Mucosa of descending colon (tissue), 3 donors: ENCODE results near the gene CLCN1. TPM values are rescaled to one million over a fixed set of nuclear protein-coding genes. Genes with fewer than 3 reads are reported as not detected.
A peak's percentile ranks its signal among the peaks of the same experiment; 100 is the strongest.

Source experiments
- ATAC-seq: fragments of 200-7000 bp; cut with Tn5 transposase; one replicate; pipeline ENCODE4 v1.9.1; 2020; ENCODE audit warnings: mild to moderate bottlenecking, moderate library complexity
- DNase-seq, 3 donors: peaks; one replicate each; pipeline ENCODE4 v3.0.0-alpha.2; 2020
- H3K36me3 ChIP-seq: fragments of 200-600 bp; one replicate; pipeline ENCODE4 v1.8.0; 2021; ENCODE audit warnings: low read depth, mild to moderate bottlenecking
- H3K4me1 ChIP-seq: fragments of 200-600 bp; one replicate; pipeline ENCODE4 v1.8.0; 2021; ENCODE audit warnings: low read depth, mild to moderate bottlenecking
- H3K4me3 ChIP-seq: fragments of 200-600 bp; one replicate; pipeline ENCODE4 v1.8.0; 2021; ENCODE audit warnings: mild to moderate bottlenecking
- H3K9me3 ChIP-seq: fragments of 200-600 bp; one replicate; pipeline ENCODE4 v1.8.0; 2021; ENCODE audit warnings: mild to moderate bottlenecking
- intact Hi-C, 2 donors: fragments of 100-400 bp; cut with DNase I in 1 of 2; cut with micrococcal nuclease in 1 of 2; formaldehyde crosslinking; loops; one replicate each; pipeline versions ENCODE4 v1.11.0 to v1.11.1; 2022; cut with DNase I, micrococcal nuclease
- total RNA-seq, 3 donors: library from RNA; stranded (reverse); fragmentation: NEBNext Ultra II Directional in 2 of 3; extraction: Animal tissue kit (Norgen Biotek cat#: 25700) in 2 of 3; gene quantifications; one replicate each; pipeline versions ENCODE4 v1.2.1 to v1.2.4, GENCODE V29; 2021 to 2023
- TF ChIP-seq, protein P1 (sequence below): fragments of 200-600 bp; IDR thresholded peaks from one replicate; pipeline ENCODE4 v1.8.0; 2022; ENCODE audit warnings: antibody characterized with exemption, mild to moderate bottlenecking
- donor health status: DM: no; HTN: no; CAD: no; lungs with moderate emphysema.
- donor health status: DM: no; HTN: no; CAD: no.
- donor health status: DM: no; HTN: yes; CAD: no.

Gene CLCN1
- total RNA-seq, 3 donors from 2014 or later: not detected

- ATAC-seq (peak; percentile 27), DNase-seq (no peak)
- TF ChIP-seq, protein P1, sequence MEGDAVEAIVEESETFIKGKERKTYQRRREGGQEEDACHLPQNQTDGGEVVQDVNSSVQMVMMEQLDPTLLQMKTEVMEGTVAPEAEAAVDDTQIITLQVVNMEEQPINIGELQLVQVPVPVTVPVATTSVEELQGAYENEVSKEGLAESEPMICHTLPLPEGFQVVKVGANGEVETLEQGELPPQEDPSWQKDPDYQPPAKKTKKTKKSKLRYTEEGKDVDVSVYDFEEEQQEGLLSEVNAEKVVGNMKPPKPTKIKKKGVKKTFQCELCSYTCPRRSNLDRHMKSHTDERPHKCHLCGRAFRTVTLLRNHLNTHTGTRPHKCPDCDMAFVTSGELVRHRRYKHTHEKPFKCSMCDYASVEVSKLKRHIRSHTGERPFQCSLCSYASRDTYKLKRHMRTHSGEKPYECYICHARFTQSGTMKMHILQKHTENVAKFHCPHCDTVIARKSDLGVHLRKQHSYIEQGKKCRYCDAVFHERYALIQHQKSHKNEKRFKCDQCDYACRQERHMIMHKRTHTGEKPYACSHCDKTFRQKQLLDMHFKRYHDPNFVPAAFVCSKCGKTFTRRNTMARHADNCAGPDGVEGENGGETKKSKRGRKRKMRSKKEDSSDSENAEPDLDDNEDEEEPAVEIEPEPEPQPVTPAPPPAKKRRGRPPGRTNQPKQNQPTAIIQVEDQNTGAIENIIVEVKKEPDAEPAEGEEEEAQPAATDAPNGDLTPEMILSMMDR: no peak
These were observed 15.4 kb downstream of the CLCN1 start for GRCh38 chr7:143331179-143331801.

GRCh38 chr7:143334244-143334643 lies 18.3 kb downstream of the CLCN1 start:
- ATAC-seq (no peak), DNase-seq (no peak)
- TF ChIP-seq, protein P1: no peak
- intact Hi-C loops: no loop called here
- Histone ChIP-seq H3K9me3 (no peaks in the 10 kb centered on the region), H3K36me3 (no peaks in the 10 kb centered on the region), H3K4me3 (no peak overlapping the region), H3K4me1 (no peaks in the 10 kb centered on the region)

More at GRCh38 chr7:143331179-143331801, 15.4 kb downstream of the CLCN1 start:
- no peaks in the 10 kb centered on the region for H3K9me3 ChIP-seq
- intact Hi-C loops: no loop called here
- H3K4me3 ChIP-seq: no peak overlapping the region
- no peaks in the 10 kb centered on the region for H3K36me3 ChIP-seq
- no peaks in the 10 kb centered on the region for H3K4me1 ChIP-seq

DNA sequence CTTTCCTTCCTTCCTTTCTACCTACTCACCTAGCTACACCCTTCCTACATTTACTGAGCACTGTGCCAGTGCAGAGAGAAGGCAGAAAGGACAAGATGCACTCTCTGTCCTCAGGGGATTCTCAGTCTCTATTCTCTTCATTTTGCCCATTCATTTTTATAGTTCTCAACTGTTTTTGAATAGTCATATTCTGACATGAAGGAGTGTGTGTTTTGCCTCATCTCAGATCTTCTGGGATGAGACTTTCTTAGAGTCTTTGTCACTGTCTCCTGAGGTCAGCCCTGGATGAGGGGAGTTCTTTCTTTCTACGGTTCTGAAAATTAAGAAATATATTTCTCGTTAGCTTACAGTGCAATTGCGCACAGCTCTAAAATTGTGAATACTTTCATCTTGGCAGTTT lies 21.3 kb downstream of the CLCN1 start:
- no peak overlapping the region for H3K4me3 ChIP-seq
- H3K36me3 ChIP-seq: no peaks in the 10 kb centered on the region
- ATAC-seq (no peak), DNase-seq (no peak)
- H3K9me3 ChIP-seq: no peaks in the 10 kb centered on the region
- intact Hi-C loops: no loop called here
- H3K4me1 ChIP-seq: no peaks in the 10 kb centered on the region
- TF ChIP-seq, protein P1: no peak

DNA sequence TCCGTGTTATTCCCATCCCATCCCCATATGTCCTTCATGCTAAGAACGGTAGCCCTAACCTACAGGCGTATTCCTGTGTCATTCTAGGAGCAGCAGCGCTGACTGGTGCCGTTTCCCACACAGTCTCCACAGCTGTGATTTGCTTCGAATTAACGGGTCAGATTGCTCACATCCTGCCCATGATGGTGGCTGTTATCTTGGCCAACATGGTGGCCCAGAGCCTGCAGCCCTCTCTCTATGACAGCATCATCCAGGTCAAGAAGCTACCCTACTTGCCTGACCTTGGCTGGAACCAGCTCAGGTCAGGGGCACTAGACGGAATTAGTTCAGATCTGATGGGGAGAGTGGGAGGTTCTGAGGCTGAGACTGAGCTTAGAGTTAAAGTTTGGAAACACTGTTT lies 25.9 kb downstream of the CLCN1 start:
- intact Hi-C loops: no loop called here
- no peak for DNase-seq
- Histone ChIP-seq H3K4me3 (no peak overlapping the region), H3K9me3 (no peaks in the 10 kb centered on the region), H3K36me3 (no peaks in the 10 kb centered on the region), H3K4me1 (no peaks in the 10 kb centered on the region)
- TF ChIP-seq, protein P1: no peak
- ATAC-seq: no peak

DNA sequence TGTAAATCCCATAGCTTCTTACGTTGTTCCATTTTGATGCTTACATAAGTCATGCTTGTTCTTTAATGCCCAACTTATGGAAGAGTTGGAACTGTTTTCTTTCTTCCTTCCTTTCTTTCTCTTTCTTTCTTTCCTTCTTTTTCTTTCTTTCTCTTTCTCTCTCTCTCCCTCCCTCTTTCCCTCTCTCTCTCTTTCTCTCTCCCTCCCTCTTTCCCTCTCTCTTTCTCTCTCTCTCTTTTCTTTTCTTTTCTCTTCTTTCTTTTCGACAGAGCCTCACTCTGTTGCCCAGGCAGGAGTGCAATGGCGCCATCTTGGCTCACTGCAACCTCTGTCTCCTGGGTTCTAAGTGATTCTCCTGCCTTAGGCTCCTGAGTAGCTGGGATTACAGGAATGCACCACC lies 27.7 kb downstream of the CLCN1 start:
- ATAC-seq (no peak), DNase-seq (no peak)
- Histone ChIP-seq H3K4me3 (no peak overlapping the region), H3K9me3 (no peaks in the 10 kb centered on the region), H3K36me3 (no peaks in the 10 kb centered on the region), H3K4me1 (no peaks in the 10 kb centered on the region)
- TF ChIP-seq, protein P1: no peak
- intact Hi-C loops: no loop called here
